BLaER1 treated with 17β-estradiol and CSF1 and Interleukin-3, amounts not matched to agents 10 nM and 100 nM (cell line): Measurements from ENCODE around the gene TWF2.

Experiments
- H3K27ac ChIP-seq, 11 experiments: shearing (Covaris generic); formaldehyde crosslinking; 2 replicates each; pipeline ENCODE4 v1.8.1; 2022
- H3K27me3 ChIP-seq, 11 experiments: shearing (Covaris generic); formaldehyde crosslinking; 2 replicates each; pipeline ENCODE4 v1.8.1; 2022
- H3K36me3 ChIP-seq, 11 experiments: shearing (Covaris generic); formaldehyde crosslinking; 2 replicates each; pipeline ENCODE4 v1.8.1; 2022
- H3K4me1 ChIP-seq, 10 experiments: shearing (Covaris generic); formaldehyde crosslinking; 2 replicates each; pipeline ENCODE4 v1.8.1; 2022
- H3K4me2 ChIP-seq, 11 experiments: shearing (Covaris generic); formaldehyde crosslinking; 2 replicates each; pipeline ENCODE4 v1.8.1; 2022
- H3K4me3 ChIP-seq, 10 experiments: shearing (Covaris generic); formaldehyde crosslinking; 2 replicates each; pipeline ENCODE4 v1.8.1; 2022
- H3K9ac ChIP-seq, 11 experiments: shearing (Covaris generic); formaldehyde crosslinking; 2 replicates each; pipeline ENCODE4 v1.8.1; 2022
- H3K9me3 ChIP-seq, 11 experiments: shearing (Covaris generic); formaldehyde crosslinking; replicated peaks in 1 of 11; 2 replicates each; pipeline ENCODE4 v1.8.1; 2022
- H4K20me1 ChIP-seq, 11 experiments: shearing (Covaris generic); formaldehyde crosslinking; 2 replicates each; pipeline ENCODE4 v1.8.1; 2022
- Cebpa-rat ChIP-seq, 11 experiments: shearing (Covaris generic); IDR thresholded peaks; 2 replicates each; pipeline ENCODE4 v1.8.1; 2022

Gene TWF2

GRCh38 chr3:52198643-52199608 is 40.0 kb downstream of the TWF2 start:
- Histone ChIP-seq H3K9me3 (no peaks in the 10 kb centered on the region), H3K4me3 (peak overlapping the region; percentile 84 to 100 (median 94)), H3K4me2 (peak overlapping the region; percentile 91 to 98 (median 95)), H3K27ac (peak overlapping the region; percentile 80 to 95 (median 92)), H3K4me1 (peaks cover 44 to 91% (median 82%) of the 10 kb centered on the region in 10 experiments), H3K27me3 (no peaks in the 10 kb centered on the region), H3K36me3 (peaks cover 28 to 50% (median 49%) of the 10 kb centered on the region in 11 experiments), H4K20me1 (peaks cover 0 to 47% (median 14%) of the 10 kb centered on the region in 11 experiments; a peak in 12 of 22 replicates), H3K9ac (peak overlapping the region; percentile 90 to 98 (median 93))
- no peak for TF ChIP-seq Cebpa-rat (IDR thresholded peaks at IDR 0.05)

GRCh38 chr3:52197842-52198625 is 40.9 kb downstream of the TWF2 start, which contains the start of gene ALAS1:
Gene ALAS1, plus strand, starts transcription at chr3:52198160. Its CDS starts 1,082 bp downstream, at chr3:52199242.
- Histone ChIP-seq H3K9ac (peak within 1 kb of the TSS; percentile 90 to 98 (median 93)), H4K20me1 (peaks cover 0 to 39% (median 13%) of the 10 kb centered on the region in 11 experiments; a peak in 12 of 22 replicates), H3K4me2 (peak within 1 kb of the TSS; percentile 91 to 98 (median 95)), H3K27me3 (no peaks in the 10 kb centered on the region), H3K9me3 (no peaks in the 10 kb centered on the region), H3K27ac (peak within 1 kb of the TSS; percentile 80 to 95 (median 92)), H3K36me3 (peaks cover 19 to 41% (median 40%) of the 10 kb centered on the region in 11 experiments), H3K4me3 (peak within 1 kb of the TSS; percentile 84 to 100 (median 94)), H3K4me1 (peaks cover 41 to 87% (median 75%) of the 10 kb centered on the region in 10 experiments)
- no peak for TF ChIP-seq Cebpa-rat (IDR thresholded peaks at IDR 0.05)

GRCh38 chr3:52197499-52197841 is 41.5 kb downstream of the TWF2 start:
- Histone ChIP-seq H4K20me1 (peaks cover 0 to 33% (median 11%) of the 10 kb centered on the region in 11 experiments; a peak in 11 of 22 replicates), H3K4me3 (peak overlapping the region; percentile 84 to 100 (median 94); a peak in 12 of 20 replicates), H3K4me2 (peak overlapping the region; percentile 76 to 98 (median 95)), H3K27me3 (no peaks in the 10 kb centered on the region), H3K9me3 (no peaks in the 10 kb centered on the region), H3K4me1 (peaks cover 35 to 87% (median 71%) of the 10 kb centered on the region in 10 experiments), H3K27ac (peak overlapping the region; percentile 60 to 95 (median 92); a peak in 21 of 22 replicates), H3K9ac (peak overlapping the region; percentile 42 to 98 (median 93); a peak in 20 of 22 replicates), H3K36me3 (peaks cover 13 to 36% (median 34%) of the 10 kb centered on the region in 11 experiments)
- no peak for TF ChIP-seq Cebpa-rat (IDR thresholded peaks at IDR 0.05)

- Histone ChIP-seq H3K36me3 (peaks cover 11 to 31% (median 29%) of the 10 kb centered on the region in 11 experiments), H3K9ac (peak overlapping the region in 9 of 11 experiments; percentile 90 to 98 (median 95); a peak in 15 of 22 replicates), H3K27me3 (no peaks in the 10 kb centered on the region), H4K20me1 (peaks cover 0 to 28% (median 8%) of the 10 kb centered on the region in 11 experiments; a peak in 11 of 22 replicates), H3K27ac (peak overlapping the region; percentile 60 to 95 (median 92); a peak in 21 of 22 replicates), H3K9me3 (no peaks in the 10 kb centered on the region), H3K4me2 (peak overlapping the region; percentile 76 to 98 (median 95)), H3K4me1 (peaks cover 30 to 82% (median 66%) of the 10 kb centered on the region in 10 experiments), H3K4me3 (0 out of 20 replicates have a peak overlapping the region, but pooled peaks of 1 of the 10 experiments have one; percentile 93)
- no peak for TF ChIP-seq Cebpa-rat (IDR thresholded peaks at IDR 0.05)
These were observed 42.0 kb downstream of the TWF2 start for GRCh38 chr3:52196977-52197376.

GRCh38 chr3:52195823-52196331 is 43.1 kb downstream of the TWF2 start:
- peak in 9 of 11 experiments; percentile 25 to 87 (median 70); a peak in 13 of 22 replicates for TF ChIP-seq Cebpa-rat (IDR thresholded peaks at IDR 0.05)
- peak overlapping the region in 10 of 11 experiments; percentile 65 to 95 (median 92); a peak in 21 of 22 replicates for H3K27ac ChIP-seq

GRCh38 chr3:52195291-52195597 is 43.7 kb downstream of the TWF2 start:
- peaks cover 6 to 13% (median 13%) of the 10 kb centered on the region in 11 experiments for H3K36me3 ChIP-seq
- no peaks in the 10 kb centered on the region for H3K27me3 ChIP-seq
- H3K9ac ChIP-seq: peak overlapping the region in 6 of 11 experiments; percentile 36 to 95 (median 92); a peak in 9 of 22 replicates
- peak overlapping the region in 10 of 11 experiments; percentile 35 to 95 (median 92); a peak in 18 of 22 replicates for H3K27ac ChIP-seq
- H3K4me3 ChIP-seq: no peak overlapping the region
- peaks cover 0 to 15% (median 8%) of the 10 kb centered on the region in 11 experiments; a peak in 10 of 22 replicates for H4K20me1 ChIP-seq
- H3K4me2 ChIP-seq: peak overlapping the region in 8 of 11 experiments; percentile 76 to 98 (median 90); a peak in 15 of 22 replicates
- TF ChIP-seq Cebpa-rat (IDR thresholded peaks at IDR 0.05): no peak
- peaks cover 26 to 68% (median 49%) of the 10 kb centered on the region in 10 experiments for H3K4me1 ChIP-seq
- no peaks in the 10 kb centered on the region for H3K9me3 ChIP-seq

More at GRCh38 chr3:52195823-52196331, 43.1 kb downstream of the TWF2 start:
- peak overlapping the region in 7 of 11 experiments; percentile 46 to 95 (median 92); a peak in 12 of 22 replicates for H3K9ac ChIP-seq
- H3K9me3 ChIP-seq: no peaks in the 10 kb centered on the region
- no peak overlapping the region for H3K4me3 ChIP-seq
- peaks cover 0 to 17% (median 8%) of the 10 kb centered on the region in 11 experiments; a peak in 11 of 22 replicates for H4K20me1 ChIP-seq
- H3K27me3 ChIP-seq: no peaks in the 10 kb centered on the region
- peaks cover 29 to 71% (median 55%) of the 10 kb centered on the region in 10 experiments for H3K4me1 ChIP-seq
- peaks cover 11 to 20% (median 18%) of the 10 kb centered on the region in 11 experiments for H3K36me3 ChIP-seq
- peak overlapping the region in 10 of 11 experiments; percentile 5 to 98 (median 85); a peak in 19 of 22 replicates for H3K4me2 ChIP-seq

GRCh38 chr3:52194485-52195290 is 44.3 kb downstream of the TWF2 start:
- H3K9me3 ChIP-seq: no peaks in the 10 kb centered on the region
- H3K36me3 ChIP-seq: peaks cover under 1 to 8% (median 7%) of the 10 kb centered on the region in 11 experiments
- H4K20me1 ChIP-seq: peaks cover 0 to 14% (median 8%) of the 10 kb centered on the region in 11 experiments; a peak in 10 of 22 replicates
- H3K9ac ChIP-seq: peak overlapping the region in 1 of 11 experiments; percentile 93; a peak in 1 of 22 replicates
- no peak overlapping the region for H3K4me3 ChIP-seq
- H3K27me3 ChIP-seq: no peaks in the 10 kb centered on the region
- H3K27ac ChIP-seq: peak overlapping the region in 6 of 11 experiments; percentile 89 to 94 (median 92); a peak in 11 of 22 replicates
- no peak for TF ChIP-seq Cebpa-rat (IDR thresholded peaks at IDR 0.05)
- peaks cover 20 to 68% (median 44%) of the 10 kb centered on the region in 10 experiments for H3K4me1 ChIP-seq
- H3K4me2 ChIP-seq: peak overlapping the region in 4 of 11 experiments; percentile 83 to 98 (median 91); a peak in 5 of 22 replicates
